ENCODE results near the gene DRC7. TPM values are rescaled to one million over a fixed set of nuclear protein-coding genes. Genes with fewer than 3 reads are reported as not detected.
A peak's percentile ranks its signal among the peaks of the same experiment; 100 is the strongest.

DRC7 gene
- total and polyA plus RNA-seq, 12 donors: 0.09 TPM; not detected in 11

- H3K9me3 ChIP-seq: no peaks in the 10 kb centered on the region
- peak overlapping the region in 4 of 10 donors; percentile 15 to 66 (median 46) for H3K27ac ChIP-seq
- H3K27me3 ChIP-seq: no peaks in the 10 kb centered on the region
- peak in 7 of 8 donors; percentile 14 to 60 (median 26) for ATAC-seq
- H3K4me1 ChIP-seq: peaks cover 0 to 15% (median 0%) of the 10 kb centered on the region in 9 donors
- WGBS, 2 donors: 78 to 79% methylated on average over 6 of the region's 6 CpGs
- H3K36me3 ChIP-seq: peaks cover 1 to 95% (median 38%) of the 10 kb centered on the region in 9 donors
- no peak overlapping the region for H3K4me3 ChIP-seq
- DNase-seq: no peak
- TF ChIP-seq CTCF (IDR thresholded peaks at IDR 0.05): no peak
- intact Hi-C loops (cut with DNase I): no loop called here
Measured at GRCh38 chr16:57764341-57765159, 69.9 kb downstream of the DRC7 start.

- ATAC-seq (no peak), DNase-seq (no peak)
- intact Hi-C loops (cut with DNase I): no loop called here
- peaks cover 0 to 12% (median 0%) of the 10 kb centered on the region in 9 donors for H3K4me1 ChIP-seq
- 94 to 96% methylated on average over 17 of the region's 17 CpGs for WGBS, 2 donors
- no peak overlapping the region for H3K4me3 ChIP-seq
- TF ChIP-seq CTCF (IDR thresholded peaks at IDR 0.05): no peak
- H3K36me3 ChIP-seq: peaks cover 5 to 95% (median 38%) of the 10 kb centered on the region in 9 donors
- no peaks in the 10 kb centered on the region for H3K27me3 ChIP-seq
- H3K9me3 ChIP-seq: no peaks in the 10 kb centered on the region
- no peak overlapping the region for H3K27ac ChIP-seq
Measured at GRCh38 chr16:57765160-57765728, 70.6 kb downstream of the DRC7 start.

GRCh38 chr16:57766714-57767348 lies 72.2 kb downstream of the DRC7 start:
- H3K4me1 ChIP-seq: peaks cover 0 to 12% (median 0%) of the 10 kb centered on the region in 9 donors
- ATAC-seq (no peak), DNase-seq (no peak)
- WGBS, 2 donors: 91 to 92% methylated on average over 15 of the region's 15 CpGs
- no peak overlapping the region for H3K4me3 ChIP-seq
- H3K27ac ChIP-seq: no peak overlapping the region
- intact Hi-C loops (cut with DNase I): no loop called here
- no peaks in the 10 kb centered on the region for H3K9me3 ChIP-seq
- TF ChIP-seq CTCF (IDR thresholded peaks at IDR 0.05): no peak
- H3K36me3 ChIP-seq: peaks cover 5 to 98% (median 39%) of the 10 kb centered on the region in 9 donors
- no peaks in the 10 kb centered on the region for H3K27me3 ChIP-seq

- peaks cover 5 to 88% (median 39%) of the 10 kb centered on the region in 9 donors for H3K36me3 ChIP-seq
- 95 to 96% methylated on average over 22 of the region's 22 CpGs for WGBS, 2 donors
- no peak for DNase-seq
Measured at GRCh38 chr16:57769541-57770145, 75.0 kb downstream of the DRC7 start.

More at GRCh38 chr16:57769541-57770145, 75.0 kb downstream of the DRC7 start:
- no peak for TF ChIP-seq CTCF (IDR thresholded peaks at IDR 0.05)
- Histone ChIP-seq H3K27me3 (no peaks in the 10 kb centered on the region), H3K4me3 (no peak overlapping the region), H3K27ac (no peak overlapping the region), H3K9me3 (no peaks in the 10 kb centered on the region), H3K4me1 (peaks cover 0 to 12% (median 3%) of the 10 kb centered on the region in 9 donors)
- ATAC-seq: no peak
- intact Hi-C loops (cut with DNase I): no loop called here
